ENCODE data around the gene TRIM75. TPM values are rescaled to one million over a fixed set of nuclear protein-coding genes. Genes with fewer than 3 reads are reported as not detected.

Gene TRIM75
- total and polyA plus RNA-seq, 2 donors (not counting 1 experiment from before 2014, with no cell fraction given): not detected

GRCh38 chr4:165094873-165095272 lies 41.2 kb downstream of the TRIM75 start:
- TF ChIP-seq EZH2 (IDR thresholded peaks at IDR 0.05; ENCODE audit: low read length, missing control alignments): no peak
- TF ChIP-seq CTCF (conservative IDR thresholded peaks at IDR 0.05 in 1 of 2, IDR thresholded peaks at IDR 0.05 in 1 of 2; ENCODE audit: low read depth in 1 of 2, low read length in 2 of 2): no peak
- H3K9ac ChIP-seq (ENCODE audit: insufficient read depth, low read length): no peak overlapping the region
- H3K4me2 ChIP-seq (ENCODE audit: extremely low read depth, insufficient read depth, low read length): no peak overlapping the region
- H2AFZ ChIP-seq (ENCODE audit: low read length): no peak overlapping the region
- no peak for DNase-seq (ENCODE audit: low read depth in 2 of 2)
- H3K79me2 ChIP-seq (ENCODE audit: control insufficient read depth, insufficient read depth, low read length): no peaks in the 10 kb centered on the region
- H4K20me1 ChIP-seq (ENCODE audit: control insufficient read depth, extremely low read depth, insufficient read depth, low read length): no peaks in the 10 kb centered on the region
- H3K27me3 ChIP-seq (ENCODE audit: control insufficient read depth, insufficient read depth, low read length): no peaks in the 10 kb centered on the region
- H3K4me1 ChIP-seq (ENCODE audit: control insufficient read depth, extremely low read depth, insufficient read depth, low read length): no peaks in the 10 kb centered on the region
- H3K4me3 ChIP-seq (replicated peaks in 1 of 4; ENCODE audit: control extremely low read depth in 1 of 4, insufficient read depth in 1 of 4, low read depth in 3 of 4, low read length in 4 of 4): no peak overlapping the region
- H3K36me3 ChIP-seq (ENCODE audit: control insufficient read depth, insufficient read depth, low read length): no peaks in the 10 kb centered on the region
- H3K9me3 ChIP-seq (ENCODE audit: control insufficient read depth, insufficient read depth, low read depth, low read length): no peaks in the 10 kb centered on the region
- H3K27ac ChIP-seq (ENCODE audit: insufficient read depth, low read length): no peak overlapping the region

- H3K27ac ChIP-seq (ENCODE audit: insufficient read depth, low read length): no peak overlapping the region
- no peaks in the 10 kb centered on the region for H3K36me3 ChIP-seq (ENCODE audit: control insufficient read depth, insufficient read depth, low read length)
- no peak overlapping the region for H3K4me3 ChIP-seq (replicated peaks in 1 of 4; ENCODE audit: control extremely low read depth in 1 of 4, insufficient read depth in 1 of 4, low read depth in 3 of 4, low read length in 4 of 4)
- no peaks in the 10 kb centered on the region for H3K79me2 ChIP-seq (ENCODE audit: control insufficient read depth, insufficient read depth, low read length)
- H3K27me3 ChIP-seq (ENCODE audit: control insufficient read depth, insufficient read depth, low read length): no peaks in the 10 kb centered on the region
- H3K4me1 ChIP-seq (ENCODE audit: control insufficient read depth, extremely low read depth, insufficient read depth, low read length): no peaks in the 10 kb centered on the region
- H3K9me3 ChIP-seq (ENCODE audit: control insufficient read depth, insufficient read depth, low read depth, low read length): no peaks in the 10 kb centered on the region
- TF ChIP-seq CTCF (conservative IDR thresholded peaks at IDR 0.05 in 1 of 2, IDR thresholded peaks at IDR 0.05 in 1 of 2; ENCODE audit: low read depth in 1 of 2, low read length in 2 of 2) (no peak), EZH2 (IDR thresholded peaks at IDR 0.05; ENCODE audit: low read length, missing control alignments) (no peak)
- no peak overlapping the region for H3K4me2 ChIP-seq (ENCODE audit: extremely low read depth, insufficient read depth, low read length)
- no peak overlapping the region for H2AFZ ChIP-seq (ENCODE audit: low read length)
- no peak for DNase-seq (ENCODE audit: low read depth in 2 of 2)
- H4K20me1 ChIP-seq (ENCODE audit: control insufficient read depth, extremely low read depth, insufficient read depth, low read length): no peaks in the 10 kb centered on the region
- no peak overlapping the region for H3K9ac ChIP-seq (ENCODE audit: insufficient read depth, low read length)
Observed at GRCh38 chr4:165095291-165095690, 41.6 kb downstream of the TRIM75 start.

GRCh38 chr4:165096776-165097175 lies 43.1 kb downstream of the TRIM75 start:
- H3K4me3 ChIP-seq (replicated peaks in 1 of 4; ENCODE audit: control extremely low read depth in 1 of 4, insufficient read depth in 1 of 4, low read depth in 3 of 4, low read length in 4 of 4): no peak overlapping the region
- TF ChIP-seq CTCF (conservative IDR thresholded peaks at IDR 0.05 in 1 of 2, IDR thresholded peaks at IDR 0.05 in 1 of 2; ENCODE audit: low read depth in 1 of 2, low read length in 2 of 2) (peak; percentile 54 to 66), EZH2 (IDR thresholded peaks at IDR 0.05; ENCODE audit: low read length, missing control alignments) (no peak)

More at GRCh38 chr4:165096776-165097175, 43.1 kb downstream of the TRIM75 start:
- Histone ChIP-seq H3K4me1 (ENCODE audit: control insufficient read depth, extremely low read depth, insufficient read depth, low read length) (no peaks in the 10 kb centered on the region), H3K27me3 (ENCODE audit: control insufficient read depth, insufficient read depth, low read length) (no peaks in the 10 kb centered on the region), H3K9me3 (ENCODE audit: control insufficient read depth, insufficient read depth, low read depth, low read length) (no peaks in the 10 kb centered on the region), H2AFZ (ENCODE audit: low read length) (no peak overlapping the region), H3K4me2 (ENCODE audit: extremely low read depth, insufficient read depth, low read length) (no peak overlapping the region), H4K20me1 (ENCODE audit: control insufficient read depth, extremely low read depth, insufficient read depth, low read length) (no peaks in the 10 kb centered on the region), H3K27ac (ENCODE audit: insufficient read depth, low read length) (no peak overlapping the region), H3K36me3 (ENCODE audit: control insufficient read depth, insufficient read depth, low read length) (no peaks in the 10 kb centered on the region), H3K79me2 (ENCODE audit: control insufficient read depth, insufficient read depth, low read length) (no peaks in the 10 kb centered on the region), H3K9ac (ENCODE audit: insufficient read depth, low read length) (no peak overlapping the region)
- peak; percentile 23 to 49 for DNase-seq (ENCODE audit: low read depth in 2 of 2)

Data from fibroblast of lung (primary cell).